SK-N-MC (cell line): ENCODE data around the gene DMRTC2.

ENCODE experiments used
- EZH2 ChIP-seq: fragments of 200-600 bp; sonication (generic); IDR thresholded peaks from one replicate; pipeline ENCODE4 v1.6.1; 2017; ENCODE audit warnings: antibody characterized with exemption
- FOXP2 ChIP-seq: optimal IDR thresholded peaks from 2 replicates; pipeline ENCODE3; 2011; ENCODE audit warnings: mild to moderate bottlenecking, moderate library complexity; ENCODE audit not compliant: insufficient read depth; ENCODE audit errors: extremely low read length, control extremely low read depth

DNA sequence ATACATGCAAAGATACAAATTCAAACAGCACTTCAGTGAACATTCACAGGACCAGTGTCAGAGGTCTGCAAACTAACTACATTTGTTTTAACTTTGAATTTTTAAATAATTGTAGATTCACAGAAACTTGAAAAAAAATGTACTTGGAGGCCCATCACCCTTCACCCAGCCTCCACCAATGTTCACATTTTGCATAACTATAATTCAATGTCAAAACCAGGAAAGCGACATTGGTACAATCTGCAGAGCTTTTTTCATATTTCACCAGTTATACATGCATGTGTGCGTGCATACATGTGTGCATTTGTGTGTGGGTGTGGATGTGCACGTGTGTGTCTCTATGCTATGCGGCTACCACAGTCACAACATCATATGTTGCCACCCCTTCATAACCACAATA is 29.5 kb upstream of the DMRTC2 start:
- TF ChIP-seq FOXP2 (no peak), EZH2 (no peak)
